Putamen (tissue), 1 donor: ENCODE results near the gene C10orf88.

Source experiments
- DNase-seq: peaks from one replicate; pipeline ENCODE4 v3.0.0-alpha.2; 2016; ENCODE audit warnings: low spot score

The C10orf88 gene

GRCh38 chr10:122953902-122954730 lies at the start of gene C10orf88:
TSS of gene C10orf88 (minus strand) at chr10:122954227. CDS start at chr10:122954178, 49 bp downstream.
- peak; percentile 99 for DNase-seq

GRCh38 chr10:123001370-123001769 lies 47.3 kb upstream of the C10orf88 start:
- DNase-seq, result no peak

- DNase-seq, result no peak
These were observed 46.1 kb upstream of the C10orf88 start for GRCh38 chr10:123000155-123000554.

- no peak for DNase-seq
These were observed 45.3 kb upstream of the C10orf88 start for GRCh38 chr10:122999347-122999746.

GRCh38 chr10:122998934-122999333 lies 44.9 kb upstream of the C10orf88 start:
- no peak for DNase-seq

- no peak for DNase-seq
These were observed 44.4 kb upstream of the C10orf88 start for GRCh38 chr10:122998360-122998917.

GRCh38 chr10:122997864-122998263 lies 43.8 kb upstream of the C10orf88 start:
- DNase-seq, result no peak

GRCh38 chr10:122995936-122996335 lies 41.9 kb upstream of the C10orf88 start:
- DNase-seq, result no peak

- DNase-seq, result no peak
These were observed 39.8 kb upstream of the C10orf88 start for GRCh38 chr10:122993797-122994336.

- peak; percentile 36 for DNase-seq
These were observed 38.1 kb upstream of the C10orf88 start for GRCh38 chr10:122992031-122992585.

GRCh38 chr10:122990278-122990677 lies 36.3 kb upstream of the C10orf88 start:
- no peak for DNase-seq

GRCh38 chr10:122988501-122988900 lies 34.5 kb upstream of the C10orf88 start:
- no peak for DNase-seq

- no peak for DNase-seq
These were observed 32.3 kb upstream of the C10orf88 start for GRCh38 chr10:122986335-122986734.

- DNase-seq, result no peak
These were observed 30.7 kb upstream of the C10orf88 start for GRCh38 chr10:122984708-122985107.

- DNase-seq, result no peak
These were observed 29.9 kb upstream of the C10orf88 start for GRCh38 chr10:122983898-122984297.

GRCh38 chr10:122981066-122981464 lies 27.0 kb upstream of the C10orf88 start:
- no peak for DNase-seq

- peak; percentile 91 for DNase-seq
These were observed 26.4 kb upstream of the C10orf88 start, which contains the start of gene PSTK for GRCh38 chr10:122980209-122981065. TSS of gene PSTK (plus strand) at chr10:122980401. CDS start at chr10:122980480, 79 bp downstream.

- DNase-seq, result no peak
These were observed 20.6 kb upstream of the C10orf88 start for GRCh38 chr10:122974543-122975064.

- DNase-seq, result no peak
These were observed 20.0 kb upstream of the C10orf88 start for GRCh38 chr10:122974023-122974422.

GRCh38 chr10:122968698-122969097 lies 14.7 kb upstream of the C10orf88 start:
- DNase-seq, result no peak

GRCh38 chr10:122966879-122967278 lies 12.9 kb upstream of the C10orf88 start:
- no peak for DNase-seq

- no peak for DNase-seq
These were observed 8.4 kb upstream of the C10orf88 start for GRCh38 chr10:122962405-122962804.
